SK-N-SH (cell line): ENCODE measurements around the gene ETFA. TPM values are rescaled to one million over a fixed set of nuclear protein-coding genes. Genes with fewer than 3 reads are reported as not detected.

Source experiments
- CTCF ChIA-PET: fragments of 300-600, 350-600 bp; formaldehyde crosslinking; extraction: SDS; loops from one replicate; lab custom pipeline; 2021; lab: Yijun Ruan, JAX
- POLR2A ChIA-PET: fragments of 350-600 bp; sonication (Branson Sonifier 250); formaldehyde crosslinking; extraction: SDS; loops from one replicate; lab custom pipeline; 2020; ENCODE audit warnings: antibody characterized with exemption, inconsistent platforms; lab: Yijun Ruan, JAX
- DNase-seq: peaks from one replicate; pipeline ENCODE4 v3.0.0; 2012
- H2AFZ ChIP-seq: fragments of 200-600 bp; sonication (generic); 2 replicates; pipeline ENCODE4 v1.8.1; 2016; ENCODE audit warnings: antibody characterized with exemption, mild to moderate bottlenecking, low read depth
- H3F3A ChIP-seq: fragments of 200-600 bp; sonication (generic); replicated peaks from 2 replicates; pipeline ENCODE3; 2016; ENCODE audit warnings: antibody characterized with exemption, mild to moderate bottlenecking; ENCODE audit not compliant: insufficient read depth
- H3K27ac ChIP-seq, 2 experiments: fragments of 200-500 bp in 1 of 2; fragments of 200-600 bp in 1 of 2; sonication (Bioruptor generic) in 1 of 2; sonication (generic), shearing (Covaris generic) in 1 of 2; 2 replicates each; pipeline versions ENCODE4 v1.5.1 to v1.6.1; 2014 to 2016; ENCODE audit warnings: low read depth in 2 of 2, inconsistent platforms in 1 of 2, low read length in 1 of 2, mild to moderate bottlenecking in 1 of 2, mixed read lengths in 1 of 2
- H3K27me3 ChIP-seq: fragments of 200-600 bp; sonication (generic), shearing (Covaris generic); 2 replicates; pipeline ENCODE4 v1.6.1; 2016; ENCODE audit warnings: mixed run types; ENCODE audit not compliant: insufficient read depth
- H3K36me3 ChIP-seq, 2 experiments: fragments of 200-500 bp in 1 of 2; fragments of 200-600 bp in 1 of 2; sonication (Bioruptor generic) in 1 of 2; sonication (generic) in 1 of 2; replicated peaks in 1 of 2; 2 replicates each; pipeline versions ENCODE3 to v1.5.1; 2014 to 2016; ENCODE audit warnings: low read length in 1 of 2, mild to moderate bottlenecking in 1 of 2; ENCODE audit not compliant: insufficient read depth in 2 of 2, control insufficient read depth in 1 of 2
- H3K4me1 ChIP-seq, 2 experiments: fragments of 200-500 bp in 1 of 2; fragments of 200-600 bp in 1 of 2; sonication (Bioruptor generic) in 1 of 2; sonication (generic), shearing (Covaris generic) in 1 of 2; 2 replicates each; pipeline versions ENCODE4 v1.5.1 to v1.6.1; 2014 to 2016; ENCODE audit warnings: low read depth in 1 of 2, low read length in 1 of 2, mixed run types in 1 of 2; ENCODE audit not compliant: insufficient read depth in 2 of 2, control insufficient read depth in 1 of 2
- H3K4me2 ChIP-seq: fragments of 200-600 bp; sonication (generic), shearing (Covaris generic); 2 replicates; pipeline ENCODE4 v1.6.1; 2017; ENCODE audit warnings: mixed run types
- H3K4me3 ChIP-seq, 2 experiments: fragments of 200-500 bp in 1 of 2; fragments of 200-600 bp in 1 of 2; sonication (Bioruptor generic) in 1 of 2; sonication (generic), shearing (Covaris generic) in 1 of 2; 2 replicates each; pipeline versions ENCODE4 v1.5.1 to v1.8.1; 2014 to 2016; ENCODE audit warnings: low read depth in 2 of 2, inconsistent platforms in 1 of 2, low read length in 1 of 2, mild to moderate bottlenecking in 1 of 2, mixed read lengths in 1 of 2, moderate library complexity in 1 of 2
- H3K79me2 ChIP-seq: fragments of 200-600 bp; sonication (generic); 2 replicates; pipeline ENCODE4 v1.8.1; 2017; ENCODE audit warnings: mild to moderate bottlenecking; ENCODE audit not compliant: insufficient read depth
- H3K9ac ChIP-seq: fragments of 200-600 bp; sonication (generic); 2 replicates; pipeline ENCODE4 v1.6.1; 2017; ENCODE audit warnings: mixed run types
- H3K9me2 ChIP-seq: fragments of 200-600 bp; sonication (generic); 2 replicates; pipeline ENCODE4 v1.6.1; 2017; ENCODE audit warnings: mixed run types
- H3K9me3 ChIP-seq: fragments of 200-600 bp; sonication (generic); 2 replicates; pipeline ENCODE4 v1.6.1; 2017; ENCODE audit warnings: mixed run types, mild to moderate bottlenecking, moderate library complexity
- H4K20me1 ChIP-seq: fragments of 200-600 bp; sonication (generic); 2 replicates; pipeline ENCODE4 v1.6.1; 2017; ENCODE audit warnings: mild to moderate bottlenecking, mixed run types; ENCODE audit not compliant: insufficient read depth
- ELF1 ChIP-seq: IDR thresholded peaks from 2 replicates; pipeline ENCODE4 v1.4.0; 2012
- EP300 ChIP-seq, 2 experiments: IDR thresholded peaks; 2 replicates each; pipeline versions ENCODE4 v1.4.0 to v1.6.1; 2012; ENCODE audit warnings: borderline replicate concordance in 1 of 2, low read depth in 1 of 2, low read length in 1 of 2
- FOSL2 ChIP-seq: IDR thresholded peaks from 2 replicates; pipeline ENCODE4 v1.4.0; 2012; ENCODE audit warnings: low read depth, mild to moderate bottlenecking, moderate library complexity, borderline replicate concordance
- FOXJ3 ChIP-seq: sonication (generic); formaldehyde crosslinking; IDR thresholded peaks from 2 replicates; pipeline ENCODE4 v1.5.1; 2020; ENCODE audit warnings: mild to moderate bottlenecking, missing genetic modification reagents
- FOXM1 ChIP-seq: IDR thresholded peaks from 2 replicates; pipeline ENCODE4 v1.4.0; 2012; ENCODE audit warnings: low read depth, mild to moderate bottlenecking
- MEF2A ChIP-seq: IDR thresholded peaks from 2 replicates; pipeline ENCODE4 v1.4.0; 2012; ENCODE audit warnings: low read depth, borderline replicate concordance
- RAD21 ChIP-seq: IDR thresholded peaks from 2 replicates; pipeline ENCODE4 v1.6.1; 2012; ENCODE audit warnings: mild to moderate bottlenecking, low read length
- REST ChIP-seq: IDR thresholded peaks from 2 replicates; pipeline ENCODE4 v1.6.1; 2012; ENCODE audit warnings: mild to moderate bottlenecking, low read depth, low read length, moderate library complexity
- RFX5 ChIP-seq: IDR thresholded peaks from 2 replicates; pipeline ENCODE4 v1.6.1; 2012; ENCODE audit warnings: mild to moderate bottlenecking, improper control_type of control experiment, low read length
- RXRA ChIP-seq: IDR thresholded peaks from 2 replicates; pipeline ENCODE4 v1.4.0; 2012; ENCODE audit warnings: low read depth, mild to moderate bottlenecking, borderline replicate concordance
- SMC3 ChIP-seq: IDR thresholded peaks from 2 replicates; pipeline ENCODE4 v1.6.1; 2012; ENCODE audit warnings: low read depth, low read length, improper control_type of control experiment
- TAF1 ChIP-seq: IDR thresholded peaks from 2 replicates; pipeline ENCODE4 v1.6.1; 2012; ENCODE audit warnings: low read depth, mild to moderate bottlenecking, low read length, moderate library complexity, borderline replicate concordance
- TCF12 ChIP-seq: IDR thresholded peaks from 2 replicates; pipeline ENCODE4 v1.4.0; 2012
- TEAD4 ChIP-seq: IDR thresholded peaks from 2 replicates; pipeline ENCODE4 v1.4.0; 2012; ENCODE audit warnings: mild to moderate bottlenecking, borderline replicate concordance; ENCODE audit not compliant: insufficient read depth
- WGBS: methylation state at CpG from one replicate; pipeline ENCODE4 v1.1.6; 2017; ENCODE audit warnings: low lambda C conversion rate; 5-methylcytosine and 5-hydroxymethylcytosine counted together
- polyA plus RNA-seq, 3 experiments: library from polyadenylated mRNA; depleted of rRNA; stranded (reverse); fragments of >200 nt; gene quantifications; 2 replicates each; pipeline ENCODE4 v1.2.3, GENCODE V29; 2012
- TF ChIP-seq, protein P1 (sequence below): fragments of 200-600 bp; sonication (generic); IDR thresholded peaks from 2 replicates; pipeline ENCODE4 v1.6.1; 2017; ENCODE audit warnings: antibody characterized with exemption, mild to moderate bottlenecking, moderate library complexity
- TF ChIP-seq, protein P2 (sequence below): fragments of 150-350 bp; IDR thresholded peaks from 2 replicates; pipeline ENCODE4 v1.6.1; 2017; ENCODE audit warnings: antibody characterized with exemption, low read length, low read depth, borderline replicate concordance

Gene ETFA
- polyA plus RNA-seq, 1 of the 3 experiments (the other 2 are of a cell fraction), result 122 TPM

DNA sequence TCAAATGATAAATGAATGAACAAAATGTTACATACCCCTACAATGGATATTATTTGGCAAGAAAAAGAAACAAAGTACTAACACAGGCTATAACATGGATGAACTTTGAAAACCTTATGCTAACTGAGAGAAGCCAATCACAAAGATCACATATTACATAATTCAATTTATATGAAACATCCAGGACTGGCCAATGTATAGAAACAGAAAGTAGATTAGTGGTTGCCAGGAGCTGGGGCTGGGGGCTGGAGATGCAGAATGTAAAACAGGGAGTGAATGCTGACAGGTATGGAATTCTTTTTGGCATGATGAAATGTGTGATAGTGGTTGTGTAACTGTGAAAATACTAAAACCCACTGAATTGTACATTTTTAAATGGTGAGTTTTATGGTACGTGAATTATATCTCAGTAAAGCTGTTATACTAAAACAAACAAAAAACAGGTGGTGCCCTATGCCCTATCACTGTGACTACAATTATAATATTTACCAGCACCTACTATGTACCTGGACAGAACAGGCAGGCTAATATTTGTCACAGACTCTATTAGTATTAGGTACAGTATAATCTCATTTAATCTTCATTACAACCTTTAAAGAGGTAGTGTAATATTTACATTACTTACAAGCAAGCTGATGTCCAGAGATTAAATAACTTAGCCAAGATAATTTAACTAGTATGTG lies 90.0 kb downstream of the ETFA start:
- 100% methylated on average over 1 of the region's 1 CpG for WGBS
- no peak for DNase-seq
- H3K9me2 ChIP-seq, result no peaks in the 10 kb centered on the region
- H4K20me1 ChIP-seq, result no peaks in the 10 kb centered on the region
- no peaks in the 10 kb centered on the region for H3K27me3 ChIP-seq
- no peak overlapping the region for H3K4me3 ChIP-seq
- no peak overlapping the region for H3K9ac ChIP-seq
- no peak overlapping the region for H2AFZ ChIP-seq
- ChIA-PET CTCF (interaction anchor here (1.8 to 2.1 kb wide), 2 partner anchors 14 to 31 kb away, joined by 4 to 8 read pairs; no protein-coding TSS in a partner anchor), POLR2A (no interaction called here)
- H3F3A ChIP-seq, result no peaks in the 10 kb centered on the region
- no peak overlapping the region for H3K27ac ChIP-seq
- H3K4me1 ChIP-seq, result peaks cover 0 to 6% of the 10 kb centered on the region in 2 experiments; a peak in 1 of 4 replicates
- H3K9me3 ChIP-seq, result no peaks in the 10 kb centered on the region
- no peak for TF ChIP-seq FOXJ3 (CRISPR knock-in tag)
- no peak for TF ChIP-seq RXRA
- no peak for TF ChIP-seq TCF12
- TF ChIP-seq FOXM1, result no peak
- TF ChIP-seq, protein P1, sequence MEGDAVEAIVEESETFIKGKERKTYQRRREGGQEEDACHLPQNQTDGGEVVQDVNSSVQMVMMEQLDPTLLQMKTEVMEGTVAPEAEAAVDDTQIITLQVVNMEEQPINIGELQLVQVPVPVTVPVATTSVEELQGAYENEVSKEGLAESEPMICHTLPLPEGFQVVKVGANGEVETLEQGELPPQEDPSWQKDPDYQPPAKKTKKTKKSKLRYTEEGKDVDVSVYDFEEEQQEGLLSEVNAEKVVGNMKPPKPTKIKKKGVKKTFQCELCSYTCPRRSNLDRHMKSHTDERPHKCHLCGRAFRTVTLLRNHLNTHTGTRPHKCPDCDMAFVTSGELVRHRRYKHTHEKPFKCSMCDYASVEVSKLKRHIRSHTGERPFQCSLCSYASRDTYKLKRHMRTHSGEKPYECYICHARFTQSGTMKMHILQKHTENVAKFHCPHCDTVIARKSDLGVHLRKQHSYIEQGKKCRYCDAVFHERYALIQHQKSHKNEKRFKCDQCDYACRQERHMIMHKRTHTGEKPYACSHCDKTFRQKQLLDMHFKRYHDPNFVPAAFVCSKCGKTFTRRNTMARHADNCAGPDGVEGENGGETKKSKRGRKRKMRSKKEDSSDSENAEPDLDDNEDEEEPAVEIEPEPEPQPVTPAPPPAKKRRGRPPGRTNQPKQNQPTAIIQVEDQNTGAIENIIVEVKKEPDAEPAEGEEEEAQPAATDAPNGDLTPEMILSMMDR, result no peak
- TF ChIP-seq MEF2A, result no peak
- TF ChIP-seq, protein P2, sequence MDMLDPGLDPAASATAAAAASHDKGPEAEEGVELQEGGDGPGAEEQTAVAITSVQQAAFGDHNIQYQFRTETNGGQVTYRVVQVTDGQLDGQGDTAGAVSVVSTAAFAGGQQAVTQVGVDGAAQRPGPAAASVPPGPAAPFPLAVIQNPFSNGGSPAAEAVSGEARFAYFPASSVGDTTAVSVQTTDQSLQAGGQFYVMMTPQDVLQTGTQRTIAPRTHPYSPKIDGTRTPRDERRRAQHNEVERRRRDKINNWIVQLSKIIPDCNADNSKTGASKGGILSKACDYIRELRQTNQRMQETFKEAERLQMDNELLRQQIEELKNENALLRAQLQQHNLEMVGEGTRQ, result no peak
- no peak for TF ChIP-seq RFX5
- no peak for TF ChIP-seq RAD21
- TF ChIP-seq ELF1, result no peak
- no peak for TF ChIP-seq TAF1
- TF ChIP-seq TEAD4, result no peak
- no peak for TF ChIP-seq FOSL2
- H3K36me3 ChIP-seq, result peaks cover 16 to 41% of the 10 kb centered on the region in 2 experiments
- H3K79me2 ChIP-seq, result no peaks in the 10 kb centered on the region
- H3K4me2 ChIP-seq, result no peak overlapping the region

GRCh38 chr15:76217882-76218217 lies 93.4 kb downstream of the ETFA start:
- Histone ChIP-seq H3K9ac (no peak overlapping the region), H2AFZ (no peak overlapping the region), H3K36me3 (peaks cover 35 to 41% of the 10 kb centered on the region in 2 experiments), H3K4me2 (no peak overlapping the region), H3K4me3 (no peak overlapping the region), H3K4me1 (peaks cover 0 to 6% of the 10 kb centered on the region in 2 experiments; a peak in 1 of 4 replicates), H3K79me2 (no peaks in the 10 kb centered on the region), H3F3A (no peaks in the 10 kb centered on the region), H3K27ac (no peak overlapping the region), H4K20me1 (no peaks in the 10 kb centered on the region), H3K9me3 (no peaks in the 10 kb centered on the region), H3K9me2 (no peaks in the 10 kb centered on the region), H3K27me3 (no peaks in the 10 kb centered on the region)
- 95% methylated on average over 5 of the region's 5 CpGs for WGBS
- ChIA-PET CTCF (interaction anchor here (0.9 to 1.8 kb wide), 3 partner anchors 27 to 113 kb away, joined by 3 to 5 read pairs (median 3); no protein-coding TSS in a partner anchor), POLR2A (no interaction called here)
- no peak for DNase-seq
- TF ChIP-seq REST, result no peak
- TF ChIP-seq FOSL2, result no peak
- TF ChIP-seq SMC3, result no peak
- TF ChIP-seq TEAD4, result no peak
- TF ChIP-seq EP300 (IDR thresholded peaks at IDR 0.05; ENCODE audit: borderline replicate concordance in 1 of 2, low read depth in 1 of 2, low read length in 1 of 2), result no peak
- TF ChIP-seq TAF1, result no peak
- TF ChIP-seq RXRA, result no peak
